K562 (cell line): ENCODE results near the gene TULP4. TPM values are rescaled to one million over a fixed set of nuclear protein-coding genes. Genes with fewer than 3 reads are reported as not detected.

Experiments used
- ATAC-seq: fragments of 200-7000 bp; cut with Tn5 transposase; 3 replicates; pipeline ENCODE4 v1.9.1; 2020; ENCODE audit warnings: moderate library complexity
- BruUV-seq: library from RNA; stranded (reverse); fragments of 400-500 nt; replicated peaks from 2 replicates; lab custom pipeline; 2021; lab: Mats Ljungman, UMichigan
- CTCF ChIA-PET: fragments of 300-600 bp; formaldehyde crosslinking; extraction: SDS; loops from one replicate; lab custom pipeline; 2021; ENCODE audit warnings: low intra/inter-chr PET ratio; lab: Yijun Ruan, JAX
- POLR2A ChIA-PET: fragments of 300-600, 350-650 bp; sonication (Branson Sonifier 250); formaldehyde crosslinking; extraction: SDS; loops from one replicate; lab custom pipeline; 2021; ENCODE audit warnings: antibody characterized with exemption, inconsistent platforms; lab: Yijun Ruan, JAX
- DNase-seq, 4 experiments: peaks; one replicate each; pipeline versions ENCODE4 v3.0.0 to v3.0.0-alpha.2; 2011 to 2018; ENCODE audit warnings: low spot score in 3 of 4, mixed read lengths in 3 of 4; ENCODE audit errors: extremely low read depth in 1 of 4
- FAIRE-seq: peaks from 2 replicates; lab custom pipeline; 2011; peaks lifted over from hg19 to GRCh38; lab: Jason Lieb, UNC
- H2AFZ ChIP-seq: 2 replicates; pipeline ENCODE4 v1.6.0; 2011; ENCODE audit warnings: low read depth, low read length, control low read depth, inconsistent platforms
- H3K27ac ChIP-seq: fragments of 200-600 bp; 3 replicates; pipeline ENCODE4 v1.8.0; 2011; ENCODE audit warnings: low read depth, mild to moderate bottlenecking, control low read depth, inconsistent platforms, low read length, moderate library complexity, mixed read lengths; ENCODE audit errors: extremely low read depth
- H3K27me3 ChIP-seq, 2 experiments: fragments of 300-600 bp in 1 of 2; 2 replicates in 1 of 2; 3 replicates in 1 of 2; pipeline versions ENCODE4 v1.6.0 to v1.8.0; 2011; ENCODE audit warnings: inconsistent platforms in 2 of 2, low read length in 2 of 2, mild to moderate bottlenecking in 1 of 2, mixed read lengths in 1 of 2, moderate library complexity in 1 of 2; ENCODE audit not compliant: control insufficient read depth in 2 of 2, insufficient read depth in 2 of 2
- H3K36me3 ChIP-seq: fragments of 300-600 bp; 3 replicates; pipeline ENCODE4 v1.8.0; 2011; ENCODE audit warnings: mild to moderate bottlenecking, low read length, inconsistent platforms; ENCODE audit not compliant: control insufficient read depth, insufficient read depth
- H3K4me1 ChIP-seq, 2 experiments: fragments of 200-600 bp in 1 of 2; replicated peaks in 1 of 2; 2 replicates in 1 of 2; 3 replicates in 1 of 2; pipeline versions ENCODE4 v1.5.1 to v1.8.0; 2011; ENCODE audit warnings: inconsistent platforms in 2 of 2, low read length in 2 of 2, mild to moderate bottlenecking in 1 of 2, mixed read lengths in 1 of 2, moderate library complexity in 1 of 2; ENCODE audit not compliant: control insufficient read depth in 2 of 2, insufficient read depth in 2 of 2
- H3K4me2 ChIP-seq: 2 replicates; pipeline ENCODE4 v1.6.1; 2011; ENCODE audit warnings: low read length, control low read depth, inconsistent platforms, mixed read lengths; ENCODE audit not compliant: insufficient read depth
- H3K4me3 ChIP-seq: fragments of 200-600 bp; sonication (generic), shearing (Covaris generic); 2 replicates; pipeline ENCODE4 v1.5.1; 2016; ENCODE audit warnings: control low read depth, inconsistent platforms
- H3K79me2 ChIP-seq: fragments of 200-600 bp; 3 replicates; pipeline ENCODE4 v1.8.0; 2011; ENCODE audit warnings: low read length, inconsistent platforms; ENCODE audit not compliant: control insufficient read depth, insufficient read depth
- H3K9ac ChIP-seq, 2 experiments: 2 replicates each; pipeline versions ENCODE4 v1.6.0 to v1.6.1; 2011; ENCODE audit warnings: low read depth in 2 of 2, low read length in 2 of 2, control low read depth in 1 of 2, inconsistent platforms in 1 of 2, mild to moderate bottlenecking in 1 of 2, mixed read lengths in 1 of 2; ENCODE audit not compliant: insufficient read depth in 1 of 2
- H3K9me1 ChIP-seq: one replicate; pipeline ENCODE4 v1.6.0; 2011; ENCODE audit warnings: inconsistent platforms, mild to moderate bottlenecking, low read length, moderate library complexity; ENCODE audit not compliant: control insufficient read depth, insufficient read depth
- H3K9me3 ChIP-seq: replicated peaks from 2 replicates; pipeline ENCODE4 v1.5.1; 2011; ENCODE audit warnings: low read depth, low read length, inconsistent platforms; ENCODE audit not compliant: control insufficient read depth, insufficient read depth
- H4K20me1 ChIP-seq: replicated peaks from 2 replicates; pipeline ENCODE4 v1.6.1; 2011; ENCODE audit warnings: low read length, inconsistent platforms, mixed read lengths; ENCODE audit not compliant: control insufficient read depth, insufficient read depth
- CEBPG ChIP-seq, 3 experiments: fragments of 200-800 bp in 1 of 3; sonication (Bioruptor generic) in 1 of 3; sonication (generic) in 1 of 3; formaldehyde crosslinking in 1 of 3; IDR thresholded peaks in 2 of 3; conservative IDR thresholded peaks in 1 of 3; 2 replicates each; pipeline versions ENCODE4 v1.6.1 to v1.8.0; 2016 to 2022; ENCODE audit warnings: missing compliant biosample characterization in 2 of 3, missing genetic modification characterization in 2 of 3, mild to moderate bottlenecking in 1 of 3, missing genetic modification reagents in 1 of 3
- DDX20 ChIP-seq: fragments of 450-650 bp; IDR thresholded peaks from 2 replicates; pipeline ENCODE4 v1.6.1; 2016; ENCODE audit warnings: missing genetic modification characterization, low read depth, mild to moderate bottlenecking, missing compliant biosample characterization, moderate library complexity
- FOXJ2 ChIP-seq: fragments of 200-800 bp; sonication (Bioruptor generic); IDR thresholded peaks from 2 replicates; pipeline ENCODE4 v1.6.1; 2016; ENCODE audit warnings: missing genetic modification characterization, missing compliant biosample characterization
- GATAD2A ChIP-seq: fragments of 450-650 bp; IDR thresholded peaks from 2 replicates; pipeline ENCODE4 v1.6.1; 2017
- HLTF ChIP-seq: fragments of 450-650 bp; IDR thresholded peaks from 2 replicates; pipeline ENCODE4 v1.6.1; 2016
- JUN ChIP-seq, 2 experiments: sonication (generic) in 1 of 2; formaldehyde crosslinking in 1 of 2; IDR thresholded peaks; 2 replicates each; pipeline versions ENCODE4 v1.6.1 to v1.8.0; 2012 to 2022; ENCODE audit warnings: borderline replicate concordance in 2 of 2, mild to moderate bottlenecking in 2 of 2, improper control_type of control experiment in 1 of 2, low read depth in 1 of 2, low read length in 1 of 2, missing genetic modification reagents in 1 of 2
- LARP7 ChIP-seq: fragments of 450-650 bp; IDR thresholded peaks from 2 replicates; pipeline ENCODE4 v1.6.1; 2016
- NUFIP1 ChIP-seq: fragments of 450-650 bp; IDR thresholded peaks from 2 replicates; pipeline ENCODE4 v1.6.1; 2018; ENCODE audit not compliant: partially characterized antibody
- TAL1 ChIP-seq: fragments of 450-650 bp; IDR thresholded peaks from 2 replicates; pipeline ENCODE4 v1.6.1; 2016; ENCODE audit warnings: mild to moderate bottlenecking
- ZNF124 ChIP-seq: sonication (generic); formaldehyde crosslinking; IDR thresholded peaks from 2 replicates; pipeline ENCODE4 v1.8.1; 2022; ENCODE audit warnings: missing genetic modification reagents
- ZNF143 ChIP-seq: sonication (generic); formaldehyde crosslinking; IDR thresholded peaks from 2 replicates; pipeline ENCODE4 v1.9.0; 2022; ENCODE audit warnings: mild to moderate bottlenecking, missing genetic modification reagents
- ZNF445 ChIP-seq: fragments of 250-450 bp; sonication (Bioruptor Pico); IDR thresholded peaks from 2 replicates; pipeline ENCODE4 v1.4.0; 2020; ENCODE audit warnings: low read depth, mild to moderate bottlenecking, moderate library complexity
- WGBS: fragments of 100-300 bp; shearing (Covaris generic); methylation state at CpG from one replicate; pipeline ENCODE4 v1.1.6; 2016; ENCODE audit warnings: low coverage, mixed read lengths; ENCODE audit not compliant: insufficient coverage; ENCODE audit errors: missing lambda C conversion rate; 5-methylcytosine and 5-hydroxymethylcytosine counted together
- in situ Hi-C: fragments of 300-500 bp; cut with MboI; formaldehyde crosslinking; loops from 4 replicates; pipeline ENCODE4 v1.15.0; 2018; ENCODE audit warnings: inconsistent platforms, mixed read lengths
- intact Hi-C: fragments of 100-400 bp; cut with micrococcal nuclease; formaldehyde crosslinking; loops from 2 replicates; pipeline ENCODE4 v1.14.2; 2022
- polyA plus RNA-seq, 8 experiments: library from polyadenylated mRNA; depleted of rRNA in 4 of 8; stranded (reverse) in 5 of 8; unstranded in 3 of 8; fragments of >200 nt; fragmentation: Nextera tagmentation in 2 of 8; fragmentation: Illumina TruSeq in 1 of 8; extraction: Ambion mirVana in 2 of 8; extraction: Trizol in 1 of 8; gene quantifications; 2 replicates each; pipeline versions ENCODE4 v1.2.1 to v1.2.3, GENCODE V29; 2011 to 2014; ENCODE audit warnings: inconsistent platforms in 1 of 8, missing spikeins in 1 of 8
- total RNA-seq, 7 experiments: library from RNA; depleted of rRNA in 6 of 7; stranded (reverse); fragments of >200 nt in 6 of 7; fragmentation: Illumina TruSeq in 2 of 7; extraction: Trizol in 2 of 7; gene quantifications; 2 replicates each; pipeline versions ENCODE4 v1.2.1 to v1.2.3, GENCODE V29; 2011 to 2021; ENCODE audit warnings: low replicate concordance in 1 of 7
- TF ChIP-seq, protein P1 (sequence below): sonication (generic); formaldehyde crosslinking; IDR thresholded peaks from 2 replicates; pipeline ENCODE4 v1.8.1; 2023; ENCODE audit warnings: missing genetic modification reagents, mild to moderate bottlenecking, borderline replicate concordance

The TULP4 gene
- total and polyA plus RNA-seq, 9 of the 15 experiments (the other 6 are each of a cell fraction or from before 2014, with no cell fraction given): 1.2 to 50.4 (median 11.0) TPM

DNA sequence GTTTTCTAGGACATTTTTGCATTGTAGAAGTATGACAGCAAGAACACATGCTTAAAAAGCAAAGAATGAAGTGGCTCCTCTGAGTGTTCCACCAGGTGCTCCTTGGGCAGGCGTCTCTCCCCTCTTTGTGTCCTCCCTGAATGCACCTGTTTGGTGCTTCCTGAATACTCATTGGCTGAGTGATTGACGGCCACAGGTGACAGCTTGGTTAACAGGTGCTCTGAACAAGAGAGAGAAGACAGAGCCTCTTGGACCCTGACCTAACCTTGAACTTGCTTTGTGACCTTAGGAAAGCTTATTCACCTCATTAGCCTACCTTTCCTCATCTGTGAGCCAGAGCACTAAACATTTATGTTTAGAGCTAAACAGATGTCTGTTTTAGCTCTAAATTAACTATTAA is 93.7 kb downstream of the TULP4 start:
- Histone ChIP-seq H3K9ac (no peak overlapping the region), H3K4me2 (no peak overlapping the region), H3K4me3 (no peak overlapping the region), H3K27me3 (no peaks in the 10 kb centered on the region), H2AFZ (no peak overlapping the region), H3K4me1 (peaks cover 14 to 23% of the 10 kb centered on the region in 2 experiments), H4K20me1 (0 out of 2 replicates have a peak, but pooled peaks cover 4% of the 10 kb centered on the region), H3K27ac (no peak overlapping the region), H3K9me1 (no peaks in the 10 kb centered on the region), H3K79me2 (no peaks in the 10 kb centered on the region), H3K36me3 (no peaks in the 10 kb centered on the region), H3K9me3 (no peaks in the 10 kb centered on the region)
- DNase-seq (no peak), FAIRE-seq (no peak), ATAC-seq (no peak)
- intact Hi-C loops (no loop called here), in situ Hi-C loops (no loop called here)
- WGBS: 73% methylated on average over 2 of the region's 2 CpGs
- no TSS peak for BruUV-seq
- ChIA-PET CTCF (no interaction called here), POLR2A (no interaction called here)
- TF ChIP-seq FOXJ2 (tag): no peak
- TF ChIP-seq GATAD2A: no peak
- TF ChIP-seq, protein P1, sequence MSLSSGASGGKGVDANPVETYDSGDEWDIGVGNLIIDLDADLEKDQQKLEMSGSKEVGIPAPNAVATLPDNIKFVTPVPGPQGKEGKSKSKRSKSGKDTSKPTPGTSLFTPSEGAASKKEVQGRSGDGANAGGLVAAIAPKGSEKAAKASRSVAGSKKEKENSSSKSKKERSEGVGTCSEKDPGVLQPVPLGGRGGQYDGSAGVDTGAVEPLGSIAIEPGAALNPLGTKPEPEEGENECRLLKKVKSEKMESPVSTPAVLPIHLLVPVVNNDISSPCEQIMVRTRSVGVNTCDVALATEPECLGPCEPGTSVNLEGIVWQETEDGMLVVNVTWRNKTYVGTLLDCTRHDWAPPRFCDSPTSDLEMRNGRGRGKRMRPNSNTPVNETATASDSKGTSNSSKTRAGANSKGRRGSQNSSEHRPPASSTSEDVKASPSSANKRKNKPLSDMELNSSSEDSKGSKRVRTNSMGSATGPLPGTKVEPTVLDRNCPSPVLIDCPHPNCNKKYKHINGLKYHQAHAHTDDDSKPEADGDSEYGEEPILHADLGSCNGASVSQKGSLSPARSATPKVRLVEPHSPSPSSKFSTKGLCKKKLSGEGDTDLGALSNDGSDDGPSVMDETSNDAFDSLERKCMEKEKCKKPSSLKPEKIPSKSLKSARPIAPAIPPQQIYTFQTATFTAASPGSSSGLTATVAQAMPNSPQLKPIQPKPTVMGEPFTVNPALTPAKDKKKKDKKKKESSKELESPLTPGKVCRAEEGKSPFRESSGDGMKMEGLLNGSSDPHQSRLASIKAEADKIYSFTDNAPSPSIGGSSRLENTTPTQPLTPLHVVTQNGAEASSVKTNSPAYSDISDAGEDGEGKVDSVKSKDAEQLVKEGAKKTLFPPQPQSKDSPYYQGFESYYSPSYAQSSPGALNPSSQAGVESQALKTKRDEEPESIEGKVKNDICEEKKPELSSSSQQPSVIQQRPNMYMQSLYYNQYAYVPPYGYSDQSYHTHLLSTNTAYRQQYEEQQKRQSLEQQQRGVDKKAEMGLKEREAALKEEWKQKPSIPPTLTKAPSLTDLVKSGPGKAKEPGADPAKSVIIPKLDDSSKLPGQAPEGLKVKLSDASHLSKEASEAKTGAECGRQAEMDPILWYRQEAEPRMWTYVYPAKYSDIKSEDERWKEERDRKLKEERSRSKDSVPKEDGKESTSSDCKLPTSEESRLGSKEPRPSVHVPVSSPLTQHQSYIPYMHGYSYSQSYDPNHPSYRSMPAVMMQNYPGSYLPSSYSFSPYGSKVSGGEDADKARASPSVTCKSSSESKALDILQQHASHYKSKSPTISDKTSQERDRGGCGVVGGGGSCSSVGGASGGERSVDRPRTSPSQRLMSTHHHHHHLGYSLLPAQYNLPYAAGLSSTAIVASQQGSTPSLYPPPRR (CRISPR knock-in tag): no peak
- TF ChIP-seq DDX20 (tag): no peak
- no peak for TF ChIP-seq ZNF143 (CRISPR knock-in tag)
- no peak for TF ChIP-seq HLTF
- no peak for TF ChIP-seq JUN (IDR thresholded peaks at IDR 0.05; ENCODE audit: borderline replicate concordance, low read depth, low read length)
- no peak for TF ChIP-seq JUN (CRISPR knock-in tag; IDR thresholded peaks at IDR 0.05; ENCODE audit: borderline replicate concordance)
- no peak for TF ChIP-seq TAL1
- TF ChIP-seq ZNF124 (CRISPR knock-in tag): no peak
- TF ChIP-seq ZNF445 (CRISPR knock-in tag): no peak
- no peak for TF ChIP-seq NUFIP1
- no peak for TF ChIP-seq CEBPG (CRISPR knock-in tag; IDR thresholded peaks at IDR 0.05)
- no peak for TF ChIP-seq CEBPG (tag; conservative IDR thresholded peaks at IDR 0.05 in 1 of 2, IDR thresholded peaks at IDR 0.05 in 1 of 2)
- no peak for TF ChIP-seq LARP7
